Skin of body (tissue), 3 donors: Measurements from ENCODE around the gene MCCD1. TPM values are rescaled to one million over a fixed set of nuclear protein-coding genes. Genes with fewer than 3 reads are reported as not detected.

ENCODE experiments used
- DNase-seq: peaks from one replicate; lab custom pipeline; 2025; lab: John Stamatoyannopoulos, UW
- small RNA-seq: library from RNA; depleted of rRNA; stranded (forward); fragments of <200 nt; gene quantifications from one replicate; pipeline ENCODE3, GENCODE V24; 2014; ENCODE audit warnings: low replicate concordance
- total RNA-seq: library from RNA; depleted of rRNA; stranded (reverse); fragments of >200 nt; gene quantifications from one replicate; pipeline ENCODE4 v1.2.3, GENCODE V29; 2014

The MCCD1 gene
- total RNA-seq, 1 donor from 2014 or later = not detected

DNA sequence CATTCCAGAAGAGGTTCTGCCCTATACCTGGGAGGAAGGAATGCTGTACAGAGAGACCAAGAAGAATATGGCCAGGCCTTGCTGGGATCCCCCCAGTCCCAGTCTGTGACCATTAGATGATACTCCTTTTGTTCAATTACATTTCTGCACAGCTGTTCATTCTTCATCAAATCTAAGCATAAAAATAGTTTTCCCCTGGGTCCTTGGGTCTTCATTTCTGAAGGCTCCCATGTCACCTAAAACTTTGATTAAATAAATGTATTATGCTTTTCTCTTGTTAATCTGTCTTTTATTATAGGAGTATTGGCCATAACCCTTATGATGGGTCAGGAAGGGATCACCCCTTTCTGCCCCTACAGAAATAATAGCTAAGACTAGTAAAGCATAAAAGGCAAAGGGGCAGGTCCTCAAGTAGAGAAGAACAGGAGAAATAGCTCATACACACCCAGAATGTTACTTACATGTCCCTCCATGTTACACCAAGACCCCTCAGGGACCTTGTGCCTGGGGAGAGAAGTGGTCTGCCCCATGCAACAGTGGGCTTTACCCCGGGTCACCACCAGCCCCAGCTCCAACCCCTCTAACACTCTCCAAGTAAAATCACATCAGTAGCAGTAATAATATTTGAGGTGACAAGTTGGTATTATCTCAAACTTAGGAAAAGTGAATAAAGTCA lies 41.2 kb downstream of the MCCD1 start:
- DNase-seq = no peak

DNA sequence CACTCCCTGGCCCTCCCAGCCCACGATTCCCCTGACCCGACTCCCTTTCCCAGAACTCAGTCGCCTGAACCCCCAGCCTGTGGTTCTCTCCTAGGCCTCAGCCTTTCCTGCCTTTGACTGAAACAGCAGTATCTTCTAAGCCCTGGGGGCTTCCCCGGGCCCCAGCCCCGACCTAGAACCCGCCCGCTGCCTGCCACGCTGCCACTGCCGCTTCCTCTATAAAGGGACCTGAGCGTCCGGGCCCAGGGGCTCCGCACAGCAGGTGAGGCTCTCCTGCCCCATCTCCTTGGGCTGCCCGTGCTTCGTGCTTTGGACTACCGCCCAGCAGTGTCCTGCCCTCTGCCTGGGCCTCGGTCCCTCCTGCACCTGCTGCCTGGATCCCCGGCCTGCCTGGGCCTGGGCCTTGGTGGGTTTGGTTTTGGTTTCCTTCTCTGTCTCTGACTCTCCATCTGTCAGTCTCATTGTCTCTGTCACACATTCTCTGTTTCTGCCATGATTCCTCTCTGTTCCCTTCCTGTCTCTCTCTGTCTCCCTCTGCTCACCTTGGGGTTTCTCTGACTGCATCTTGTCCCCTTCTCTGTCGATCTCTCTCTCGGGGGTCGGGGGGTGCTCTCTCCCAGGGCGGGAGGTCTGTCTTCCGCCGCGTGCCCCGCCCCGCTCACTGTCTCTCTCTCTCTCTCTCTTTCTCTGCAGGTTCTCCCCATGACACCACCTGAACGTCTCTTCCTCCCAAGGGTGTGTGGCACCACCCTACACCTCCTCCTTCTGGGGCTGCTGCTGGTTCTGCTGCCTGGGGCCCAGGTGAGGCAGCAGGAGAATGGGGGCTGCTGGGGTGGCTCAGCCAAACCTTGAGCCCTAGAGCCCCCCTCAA lies 43.5 kb downstream of the MCCD1 start, which contains the start of gene LTA:
LTA (plus strand) TSS at position 249 of the 871 bp plus-strand sequence; CDS start at position 703, 454 bp downstream.
- DNase-seq = no peak

GRCh38 chr6:31573239-31574105 lies 44.7 kb downstream of the MCCD1 start:
- no peak for DNase-seq

DNA sequence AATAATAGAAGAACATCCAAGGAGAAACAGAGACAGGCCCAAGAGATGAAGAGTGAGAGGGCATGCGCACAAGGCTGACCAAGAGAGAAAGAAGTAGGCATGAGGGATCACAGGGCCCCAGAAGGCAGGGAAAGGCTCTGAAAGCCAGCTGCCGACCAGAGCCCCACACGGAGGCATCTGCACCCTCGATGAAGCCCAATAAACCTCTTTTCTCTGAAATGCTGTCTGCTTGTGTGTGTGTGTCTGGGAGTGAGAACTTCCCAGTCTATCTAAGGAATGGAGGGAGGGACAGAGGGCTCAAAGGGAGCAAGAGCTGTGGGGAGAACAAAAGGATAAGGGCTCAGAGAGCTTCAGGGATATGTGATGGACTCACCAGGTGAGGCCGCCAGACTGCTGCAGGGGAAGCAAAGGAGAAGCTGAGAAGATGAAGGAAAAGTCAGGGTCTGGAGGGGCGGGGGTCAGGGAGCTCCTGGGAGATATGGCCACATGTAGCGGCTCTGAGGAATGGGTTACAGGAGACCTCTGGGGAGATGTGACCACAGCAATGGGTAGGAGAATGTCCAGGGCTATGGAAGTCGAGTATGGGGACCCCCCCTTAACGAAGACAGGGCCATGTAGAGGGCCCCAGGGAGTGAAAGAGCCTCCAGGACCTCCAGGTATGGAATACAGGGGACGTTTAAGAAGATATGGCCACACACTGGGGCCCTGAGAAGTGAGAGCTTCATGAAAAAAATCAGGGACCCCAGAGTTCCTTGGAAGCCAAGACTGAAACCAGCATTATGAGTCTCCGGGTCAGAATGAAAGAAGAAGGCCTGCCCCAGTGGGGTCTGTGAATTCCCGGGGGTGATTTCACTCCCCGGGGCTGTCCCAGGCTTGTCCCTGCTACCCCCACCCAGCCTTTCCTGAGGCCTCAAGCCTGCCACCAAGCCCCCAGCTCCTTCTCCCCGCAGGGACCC lies 45.6 kb downstream of the MCCD1 start:
- no peak for DNase-seq

DNA sequence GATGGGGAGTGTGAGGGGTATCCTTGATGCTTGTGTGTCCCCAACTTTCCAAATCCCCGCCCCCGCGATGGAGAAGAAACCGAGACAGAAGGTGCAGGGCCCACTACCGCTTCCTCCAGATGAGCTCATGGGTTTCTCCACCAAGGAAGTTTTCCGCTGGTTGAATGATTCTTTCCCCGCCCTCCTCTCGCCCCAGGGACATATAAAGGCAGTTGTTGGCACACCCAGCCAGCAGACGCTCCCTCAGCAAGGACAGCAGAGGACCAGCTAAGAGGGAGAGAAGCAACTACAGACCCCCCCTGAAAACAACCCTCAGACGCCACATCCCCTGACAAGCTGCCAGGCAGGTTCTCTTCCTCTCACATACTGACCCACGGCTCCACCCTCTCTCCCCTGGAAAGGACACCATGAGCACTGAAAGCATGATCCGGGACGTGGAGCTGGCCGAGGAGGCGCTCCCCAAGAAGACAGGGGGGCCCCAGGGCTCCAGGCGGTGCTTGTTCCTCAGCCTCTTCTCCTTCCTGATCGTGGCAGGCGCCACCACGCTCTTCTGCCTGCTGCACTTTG lies 46.7 kb downstream of the MCCD1 start, which contains the start of gene TNF:
TNF (plus strand) TSS at position 231 of the 567 bp plus-strand sequence; CDS start at position 408, 177 bp downstream.
- peak; percentile 13 for DNase-seq

DNA sequence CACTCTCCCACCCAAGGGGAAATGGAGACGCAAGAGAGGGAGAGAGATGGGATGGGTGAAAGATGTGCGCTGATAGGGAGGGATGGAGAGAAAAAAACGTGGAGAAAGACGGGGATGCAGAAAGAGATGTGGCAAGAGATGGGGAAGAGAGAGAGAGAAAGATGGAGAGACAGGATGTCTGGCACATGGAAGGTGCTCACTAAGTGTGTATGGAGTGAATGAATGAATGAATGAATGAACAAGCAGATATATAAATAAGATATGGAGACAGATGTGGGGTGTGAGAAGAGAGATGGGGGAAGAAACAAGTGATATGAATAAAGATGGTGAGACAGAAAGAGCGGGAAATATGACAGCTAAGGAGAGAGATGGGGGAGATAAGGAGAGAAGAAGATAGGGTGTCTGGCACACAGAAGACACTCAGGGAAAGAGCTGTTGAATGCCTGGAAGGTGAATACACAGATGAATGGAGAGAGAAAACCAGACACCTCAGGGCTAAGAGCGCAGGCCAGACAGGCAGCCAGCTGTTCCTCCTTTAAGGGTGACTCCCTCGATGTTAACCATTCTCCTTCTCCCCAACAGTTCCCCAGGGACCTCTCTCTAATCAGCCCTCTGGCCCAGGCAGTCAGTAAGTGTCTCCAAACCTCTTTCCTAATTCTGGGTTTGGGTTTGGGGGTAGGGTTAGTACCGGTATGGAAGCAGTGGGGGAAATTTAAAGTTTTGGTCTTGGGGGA lies 47.4 kb downstream of the MCCD1 start:
- DNase-seq = no peak

DNA sequence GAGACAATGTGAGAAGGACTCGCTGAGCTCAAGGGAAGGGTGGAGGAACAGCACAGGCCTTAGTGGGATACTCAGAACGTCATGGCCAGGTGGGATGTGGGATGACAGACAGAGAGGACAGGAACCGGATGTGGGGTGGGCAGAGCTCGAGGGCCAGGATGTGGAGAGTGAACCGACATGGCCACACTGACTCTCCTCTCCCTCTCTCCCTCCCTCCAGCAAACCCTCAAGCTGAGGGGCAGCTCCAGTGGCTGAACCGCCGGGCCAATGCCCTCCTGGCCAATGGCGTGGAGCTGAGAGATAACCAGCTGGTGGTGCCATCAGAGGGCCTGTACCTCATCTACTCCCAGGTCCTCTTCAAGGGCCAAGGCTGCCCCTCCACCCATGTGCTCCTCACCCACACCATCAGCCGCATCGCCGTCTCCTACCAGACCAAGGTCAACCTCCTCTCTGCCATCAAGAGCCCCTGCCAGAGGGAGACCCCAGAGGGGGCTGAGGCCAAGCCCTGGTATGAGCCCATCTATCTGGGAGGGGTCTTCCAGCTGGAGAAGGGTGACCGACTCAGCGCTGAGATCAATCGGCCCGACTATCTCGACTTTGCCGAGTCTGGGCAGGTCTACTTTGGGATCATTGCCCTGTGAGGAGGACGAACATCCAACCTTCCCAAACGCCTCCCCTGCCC lies 48.3 kb downstream of the MCCD1 start:
- DNase-seq = no peak

- DNase-seq = no peak
Measured at GRCh38 chr6:31577579-31577966, 48.8 kb downstream of the MCCD1 start.

DNA sequence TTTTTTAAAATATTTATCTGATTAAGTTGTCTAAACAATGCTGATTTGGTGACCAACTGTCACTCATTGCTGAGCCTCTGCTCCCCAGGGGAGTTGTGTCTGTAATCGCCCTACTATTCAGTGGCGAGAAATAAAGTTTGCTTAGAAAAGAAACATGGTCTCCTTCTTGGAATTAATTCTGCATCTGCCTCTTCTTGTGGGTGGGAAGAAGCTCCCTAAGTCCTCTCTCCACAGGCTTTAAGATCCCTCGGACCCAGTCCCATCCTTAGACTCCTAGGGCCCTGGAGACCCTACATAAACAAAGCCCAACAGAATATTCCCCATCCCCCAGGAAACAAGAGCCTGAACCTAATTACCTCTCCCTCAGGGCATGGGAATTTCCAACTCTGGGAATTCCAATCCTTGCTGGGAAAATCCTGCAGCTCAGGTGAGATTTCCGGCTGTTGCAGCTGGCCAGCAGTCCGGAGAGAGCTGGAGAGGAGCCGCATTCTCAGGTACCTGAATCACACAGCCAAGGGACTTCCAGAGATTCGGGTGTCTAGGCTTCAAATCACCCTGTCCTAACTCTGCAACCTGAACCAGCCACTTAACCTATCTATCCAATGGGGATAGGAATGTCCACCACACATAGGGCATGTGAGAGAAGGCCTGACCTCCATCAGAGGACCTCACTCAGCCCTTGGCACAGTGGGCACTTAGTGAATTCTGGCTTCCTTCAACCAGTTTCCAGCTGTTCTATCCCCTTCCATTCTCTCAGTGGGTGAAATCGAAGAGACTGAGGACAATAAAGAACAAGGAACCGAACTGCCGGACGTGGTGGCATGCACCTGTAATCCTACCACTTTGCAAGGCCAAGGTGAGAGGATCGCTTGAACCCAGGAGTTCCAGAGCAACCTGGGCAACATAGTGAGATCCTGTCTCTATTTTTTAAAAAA lies 49.7 kb downstream of the MCCD1 start:
- DNase-seq = no peak

DNA sequence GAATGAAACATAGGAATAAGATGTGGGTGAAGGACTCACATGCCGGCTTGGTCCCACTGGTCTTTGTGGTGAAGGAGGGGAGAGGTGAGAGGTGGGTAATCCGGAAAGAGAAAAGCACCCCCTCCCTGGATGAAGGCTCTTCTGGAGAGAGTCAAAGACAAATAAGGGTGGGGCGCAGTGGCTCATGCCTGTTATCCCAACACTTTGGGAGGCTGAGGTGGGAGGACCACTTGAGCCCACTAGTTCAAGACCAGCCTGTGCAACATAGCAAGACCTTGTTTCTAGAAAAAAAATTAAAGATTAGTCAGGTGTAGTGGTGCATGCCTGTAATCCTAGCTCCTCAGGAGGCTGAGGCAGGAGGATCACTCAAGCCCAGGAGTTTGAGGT lies 50.4 kb downstream of the MCCD1 start:
- no peak for DNase-seq

Small RNAs within 50 kb of the gene (small RNA-seq; reads per million reads assigned to genes)
- not detected for gene AL663061.1
- gene RF00019 = not detected
- 435 reads per million, percentile 98 among the genes with 10 or more reads in this experiment for gene SNORD117
- gene SNORD84 = not detected

Other genes starting within 250 kb of the MCCD1 start
- 155 TPM for gene HLA-B, start 171.8 kb upstream of the MCCD1 start, total RNA-seq
- 7.0 TPM for gene MICA, start 125.4 kb upstream of the MCCD1 start, total RNA-seq
- gene MICB, start 30.8 kb upstream of the MCCD1 start, total RNA-seq = 1.2 TPM
- 267 TPM for gene DDX39B, start 13.0 kb downstream of the MCCD1 start, total RNA-seq
- 1.4 TPM for gene ATP6V1G2, start 17.6 kb downstream of the MCCD1 start, total RNA-seq
- gene NFKBIL1, start 18.6 kb downstream of the MCCD1 start, total RNA-seq = 12.1 TPM
- not detected for gene LTA, start 43.3 kb downstream of the MCCD1 start, total RNA-seq
- gene TNF, start 46.6 kb downstream of the MCCD1 start, total RNA-seq = 1.9 TPM
- 1.6 TPM for gene LTB, start 53.5 kb downstream of the MCCD1 start, total RNA-seq
- gene LST1, start 57.3 kb downstream of the MCCD1 start, total RNA-seq = 7.6 TPM
- gene NCR3, start 64.0 kb downstream of the MCCD1 start, total RNA-seq = not detected
- gene AIF1, start 86.3 kb downstream of the MCCD1 start, total RNA-seq = 23.8 TPM
- 49.6 TPM for gene PRRC2A, start 91.8 kb downstream of the MCCD1 start, total RNA-seq
- gene BAG6, start 123.7 kb downstream of the MCCD1 start, total RNA-seq = 101 TPM
- 1.2 TPM for gene APOM, start 126.9 kb downstream of the MCCD1 start, total RNA-seq
- gene C6orf47, start 131.8 kb downstream of the MCCD1 start, total RNA-seq = 14.1 TPM
- 8.2 TPM for gene GPANK1, start 136.0 kb downstream of the MCCD1 start, total RNA-seq
- 75.8 TPM for gene CSNK2B, start 137.1 kb downstream of the MCCD1 start, total RNA-seq
- 4.0 TPM for gene LY6G5B, start 141.0 kb downstream of the MCCD1 start, total RNA-seq
- gene LY6G5C, start 152.1 kb downstream of the MCCD1 start, total RNA-seq = not detected
- 36.0 TPM for gene ABHD16A, start 174.4 kb downstream of the MCCD1 start, total RNA-seq
- gene LY6G6F, start 177.9 kb downstream of the MCCD1 start, total RNA-seq = not detected
- gene LY6G6D, start 186.4 kb downstream of the MCCD1 start, total RNA-seq = 10.3 TPM
- gene LY6G6C, start 192.8 kb downstream of the MCCD1 start, total RNA-seq = 20.4 TPM
- 0.59 TPM for gene MPIG6B, start 194.4 kb downstream of the MCCD1 start, total RNA-seq
- 62.2 TPM for gene DDAH2, start 200.3 kb downstream of the MCCD1 start, total RNA-seq
- 185 TPM for gene CLIC1, start 207.6 kb downstream of the MCCD1 start, total RNA-seq
- 9.1 TPM for gene MSH5, start 211.0 kb downstream of the MCCD1 start, total RNA-seq
- 3.9 TPM for gene SAPCD1, start 233.7 kb downstream of the MCCD1 start, total RNA-seq
- 0.99 TPM for gene VWA7, start 248.4 kb downstream of the MCCD1 start, total RNA-seq